HG02840 (cell line): ENCODE results near the gene TUT4.

ENCODE experiments used
- ATAC-seq: cut with Tn5 transposase; IDR thresholded peaks from one replicate; pipeline ENCODE4 v1.9.1; 2021; ENCODE audit warnings: mild to moderate bottlenecking, moderate library complexity, moderate number of reproducible peaks; ENCODE audit not compliant: unreplicated experiment, low FRiP score

The TUT4 gene

GRCh38 chr1:52533713-52534112 is 19.2 kb downstream of the TUT4 start:
- ATAC-seq: no peak

GRCh38 chr1:52532731-52533327 is 20.1 kb downstream of the TUT4 start:
- ATAC-seq: no peak

DNA sequence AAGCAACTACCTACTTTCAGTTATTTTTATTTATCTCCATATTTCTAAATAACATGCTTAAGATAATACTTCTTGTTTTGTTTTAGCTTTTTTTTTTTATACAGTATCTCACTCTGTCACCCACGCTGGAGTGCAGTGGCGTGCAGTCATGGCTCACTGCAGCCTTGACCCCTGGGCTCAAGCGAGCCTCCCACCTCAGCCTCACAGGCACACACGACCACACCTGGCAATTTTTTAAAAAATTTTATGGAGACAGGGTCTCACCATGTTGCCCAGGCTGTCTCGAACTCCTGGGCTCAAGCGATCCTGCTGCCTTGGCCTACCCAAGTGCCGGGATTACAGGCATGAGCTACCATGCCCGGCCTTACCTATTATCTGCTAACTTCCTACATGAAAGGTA is 20.6 kb downstream of the TUT4 start:
- ATAC-seq: no peak

DNA sequence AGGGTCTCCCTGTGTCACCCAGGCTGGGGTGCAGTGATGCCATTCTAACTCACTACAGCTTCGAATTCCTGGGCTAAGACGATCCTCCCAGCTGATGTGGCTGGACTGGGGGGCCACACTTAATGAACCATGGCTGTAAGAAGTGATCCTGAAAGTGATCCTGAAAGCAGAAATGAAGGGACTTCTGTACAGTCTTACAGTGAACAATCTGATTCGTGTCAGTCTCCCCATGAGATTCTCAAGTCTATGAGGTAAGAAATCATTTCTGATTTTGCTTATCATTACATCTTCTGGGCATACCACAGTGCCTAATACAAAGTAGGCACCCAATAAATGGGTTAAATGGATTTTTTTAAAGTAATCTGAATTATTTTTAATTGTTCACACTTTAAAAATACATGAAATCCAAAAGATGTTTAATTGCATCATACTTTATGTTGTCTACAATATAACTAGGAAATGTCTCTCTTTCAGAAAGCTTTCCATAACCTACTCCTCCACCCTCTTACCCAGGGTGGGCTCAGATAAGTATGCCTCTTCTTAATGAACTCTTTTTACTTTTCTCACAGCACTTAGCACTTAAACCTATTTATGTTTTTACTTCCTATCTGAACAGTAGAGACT is 21.5 kb downstream of the TUT4 start:
- no peak for ATAC-seq

GRCh38 chr1:52530563-52531144 is 22.2 kb downstream of the TUT4 start:
- ATAC-seq: no peak

GRCh38 chr1:52523376-52523775 is 29.5 kb downstream of the TUT4 start:
- ATAC-seq: no peak

- no peak for ATAC-seq
Measured at GRCh38 chr1:52520148-52520547, 32.7 kb downstream of the TUT4 start.

DNA sequence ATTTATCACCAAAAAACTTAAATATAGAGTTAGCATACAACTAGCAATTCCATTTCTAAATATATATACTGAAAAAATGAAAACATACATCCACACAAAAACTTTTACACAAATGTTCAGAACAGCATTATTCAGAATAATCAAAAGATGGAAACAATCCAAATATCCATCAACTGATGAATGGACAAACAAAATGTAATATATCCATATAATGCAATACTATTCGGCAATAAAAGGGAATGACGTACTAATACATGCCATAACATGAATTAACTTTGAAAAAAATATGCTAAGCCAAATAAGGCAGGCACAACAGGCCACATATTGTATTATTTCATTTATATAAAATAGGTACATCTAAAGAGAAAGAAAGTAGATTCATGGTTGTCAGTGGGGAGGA is 33.9 kb downstream of the TUT4 start:
- ATAC-seq: no peak

DNA sequence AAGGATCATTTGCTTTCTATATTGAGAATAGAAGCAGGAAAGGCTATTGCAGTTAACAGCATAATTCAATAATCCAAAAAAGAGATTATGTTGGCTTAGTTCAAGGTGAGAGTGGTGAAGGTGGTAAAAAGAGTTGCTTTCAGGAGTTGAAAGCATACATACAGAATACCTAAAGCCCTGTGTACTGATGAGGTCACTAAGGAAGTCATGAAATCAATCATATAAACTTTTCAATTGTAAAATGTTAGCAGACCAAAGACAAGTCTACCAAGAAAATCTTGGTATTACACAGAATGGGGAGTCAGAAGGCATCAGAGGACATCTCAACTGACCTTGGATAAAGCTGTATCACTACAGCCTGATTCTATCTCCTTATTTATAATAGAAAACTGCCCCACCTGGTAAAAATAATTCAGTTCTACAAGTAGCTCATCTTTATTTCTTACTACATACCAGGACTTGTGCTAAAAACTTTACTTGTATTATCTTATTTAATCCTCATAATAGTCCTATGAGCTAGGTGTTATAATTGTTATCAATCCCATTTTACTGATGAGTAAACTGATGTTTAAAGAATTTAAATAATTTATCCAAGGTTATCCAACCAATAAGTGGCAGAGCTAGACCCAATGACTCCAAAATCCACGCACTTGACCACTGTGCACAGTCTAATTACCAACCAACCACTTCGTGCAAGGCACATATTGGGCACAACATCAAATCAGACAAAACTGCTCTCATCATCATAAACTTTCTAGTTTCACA is 40.9 kb downstream of the TUT4 start:
- ATAC-seq: no peak

GRCh38 chr1:52511439-52511838 is 41.5 kb downstream of the TUT4 start:
- no peak for ATAC-seq

GRCh38 chr1:52506920-52507546 is 45.9 kb downstream of the TUT4 start:
- ATAC-seq: no peak

GRCh38 chr1:52506349-52506748 is 46.5 kb downstream of the TUT4 start:
- ATAC-seq: no peak

DNA sequence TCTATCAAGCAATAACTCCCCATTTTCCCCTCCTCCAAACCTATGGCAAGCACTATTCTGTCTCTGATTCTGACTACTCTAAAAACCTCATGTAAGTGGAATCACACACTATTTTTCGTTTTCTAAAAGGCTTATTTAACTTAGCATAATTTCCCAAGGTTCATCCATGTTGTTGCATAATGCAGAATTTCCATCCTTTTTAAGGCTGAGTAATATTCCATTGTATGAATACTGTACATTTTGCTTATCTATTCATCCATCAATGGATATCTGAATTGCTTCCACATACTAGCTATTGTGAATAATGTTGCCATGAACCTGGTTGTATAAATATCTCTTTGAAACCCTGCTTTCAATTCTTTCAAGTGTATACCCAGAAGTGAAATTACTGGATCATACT is 48.2 kb downstream of the TUT4 start:
- no peak for ATAC-seq

- no peak for ATAC-seq
Measured at GRCh38 chr1:52503706-52504105, 49.2 kb downstream of the TUT4 start.

DNA sequence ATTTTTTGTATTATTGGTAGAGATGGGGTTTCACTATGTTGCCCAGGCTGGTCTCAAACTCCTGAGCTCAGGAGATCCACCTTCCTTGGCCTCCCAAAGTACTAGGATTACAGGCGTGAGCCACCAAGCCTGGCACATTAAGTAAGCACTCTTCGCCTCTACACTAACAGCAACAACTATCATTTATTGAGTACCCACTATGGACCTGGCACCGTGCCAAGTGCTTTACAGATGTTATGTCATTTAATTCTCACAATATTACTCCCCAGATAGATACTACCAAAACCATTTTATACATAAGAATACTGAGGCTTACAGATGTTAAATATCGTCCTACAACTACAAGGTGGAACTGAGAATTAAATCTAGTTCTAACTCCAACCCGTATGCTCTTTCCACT is 50.1 kb downstream of the TUT4 start:
- ATAC-seq: no peak

GRCh38 chr1:52487632-52488031 is 65.3 kb downstream of the TUT4 start:
- ATAC-seq: no peak

- ATAC-seq: no peak
Measured at GRCh38 chr1:52482326-52483004, 70.4 kb downstream of the TUT4 start.

DNA sequence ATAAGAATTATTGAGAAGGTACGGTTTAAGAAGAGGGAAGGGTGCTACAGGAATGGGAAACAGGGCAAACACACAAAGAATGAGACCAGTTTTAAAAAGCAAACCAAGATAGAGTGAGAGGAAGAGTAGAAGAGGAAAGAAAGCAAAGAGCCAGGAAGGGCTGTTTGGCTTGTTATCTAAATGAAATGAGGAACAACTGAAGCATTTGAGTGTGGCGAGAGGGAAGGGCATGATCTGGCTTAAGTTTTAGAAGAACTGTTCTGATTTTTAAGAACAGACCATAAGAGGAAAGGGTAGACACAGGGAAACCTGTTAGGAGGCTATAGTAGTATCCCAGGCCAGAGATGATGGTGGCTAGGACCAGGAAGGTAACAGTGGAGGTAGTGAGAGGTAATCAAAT is 73.8 kb downstream of the TUT4 start:
- no peak for ATAC-seq

DNA sequence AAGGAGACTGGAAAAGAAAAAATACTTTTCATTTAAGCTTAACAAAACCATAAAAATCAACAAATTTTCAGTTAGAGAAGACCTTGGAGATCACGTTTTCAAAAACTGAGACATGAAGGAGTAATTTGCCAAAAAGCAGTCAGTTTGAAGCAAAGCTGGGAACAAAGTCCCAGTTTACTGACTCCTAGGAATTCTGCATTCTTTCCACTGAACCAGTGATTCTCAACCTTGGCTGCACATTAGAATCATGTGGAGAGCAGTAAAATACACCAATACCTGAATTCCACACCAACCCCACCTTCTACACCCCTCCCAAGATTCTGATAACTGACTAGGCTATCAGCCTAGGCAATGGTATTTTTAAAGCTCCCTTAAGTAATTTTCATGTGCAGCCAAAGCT is 75.0 kb downstream of the TUT4 start:
- no peak for ATAC-seq

- ATAC-seq: no peak
Measured at GRCh38 chr1:52476943-52477342, 75.9 kb downstream of the TUT4 start.

DNA sequence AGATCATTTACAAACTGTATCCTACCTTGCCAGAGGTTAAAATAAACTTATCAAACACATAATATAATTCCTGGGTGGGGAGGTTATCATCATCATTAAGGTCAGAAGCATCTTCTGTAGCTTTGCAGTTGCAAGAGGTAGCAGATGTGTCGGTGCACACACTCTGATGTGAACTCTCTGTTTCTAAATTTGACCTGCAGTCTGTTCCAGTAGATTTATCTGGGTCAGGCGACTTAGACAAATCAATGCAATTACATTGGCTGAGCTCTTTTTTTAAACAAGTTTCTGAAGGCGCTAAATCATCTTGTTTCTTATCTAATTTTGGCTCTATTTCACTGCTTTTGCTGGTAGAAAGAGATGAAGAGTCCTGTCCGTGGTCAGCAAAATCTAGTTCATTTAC is 78.1 kb downstream of the TUT4 start:
- no peak for ATAC-seq
